GM19240 (cell line): ENCODE data around the gene GP1BB.

ENCODE experiments used
- DNase-seq: peaks from one replicate; pipeline ENCODE4 v3.0.0; 2011; ENCODE audit warnings: low spot score; ENCODE audit not compliant: insufficient read length

GP1BB gene

GRCh38 chr22:19755722-19756287, 32.5 kb downstream of the GP1BB start:
- no peak for DNase-seq

GRCh38 chr22:19756288-19757128, 33.2 kb downstream of the GP1BB start:
- peak; percentile 87 for DNase-seq

GRCh38 chr22:19757140-19757984, 34.0 kb downstream of the GP1BB start:
- DNase-seq, result no peak

GRCh38 chr22:19757985-19758895, 34.9 kb downstream of the GP1BB start:
- DNase-seq, result no peak

GRCh38 chr22:19758896-19759426, 35.6 kb downstream of the GP1BB start:
- DNase-seq, result no peak

- no peak for DNase-seq
Measured at GRCh38 chr22:19759427-19760057, 36.2 kb downstream of the GP1BB start.

- DNase-seq, result no peak
Measured at GRCh38 chr22:19760058-19760950, 37.0 kb downstream of the GP1BB start, which contains the start of gene TBX1. Gene TBX1 (plus strand): TSS chr22:19760778. CDS start chr22:19760844, 66 bp downstream.

- no peak for DNase-seq
Measured at GRCh38 chr22:19760951-19761724, 37.8 kb downstream of the GP1BB start.

GRCh38 chr22:19761725-19762567, 38.6 kb downstream of the GP1BB start:
- no peak for DNase-seq

GRCh38 chr22:19762568-19763457, 39.5 kb downstream of the GP1BB start:
- no peak for DNase-seq

- no peak for DNase-seq
Measured at GRCh38 chr22:19763458-19764298, 40.3 kb downstream of the GP1BB start.

GRCh38 chr22:19764299-19764593, 40.9 kb downstream of the GP1BB start:
- DNase-seq, result no peak

GRCh38 chr22:19764636-19765476, 41.5 kb downstream of the GP1BB start:
- no peak for DNase-seq

GRCh38 chr22:19765477-19766239, 42.3 kb downstream of the GP1BB start:
- DNase-seq, result no peak
